GM18508 (cell line): ENCODE results near the gene TMEM151A.
"Not testable (repeated sequence)": the region's sequence is repeated elsewhere in the genome, so short reads cannot be mapped to it uniquely, and the experiment has no call there.

ENCODE experiments used
- ATAC-seq: cut with Tn5 transposase; IDR thresholded peaks from one replicate; pipeline ENCODE4 v1.9.1; 2021; ENCODE audit warnings: moderate number of reproducible peaks; ENCODE audit not compliant: insufficient read depth, unreplicated experiment

The TMEM151A gene

DNA sequence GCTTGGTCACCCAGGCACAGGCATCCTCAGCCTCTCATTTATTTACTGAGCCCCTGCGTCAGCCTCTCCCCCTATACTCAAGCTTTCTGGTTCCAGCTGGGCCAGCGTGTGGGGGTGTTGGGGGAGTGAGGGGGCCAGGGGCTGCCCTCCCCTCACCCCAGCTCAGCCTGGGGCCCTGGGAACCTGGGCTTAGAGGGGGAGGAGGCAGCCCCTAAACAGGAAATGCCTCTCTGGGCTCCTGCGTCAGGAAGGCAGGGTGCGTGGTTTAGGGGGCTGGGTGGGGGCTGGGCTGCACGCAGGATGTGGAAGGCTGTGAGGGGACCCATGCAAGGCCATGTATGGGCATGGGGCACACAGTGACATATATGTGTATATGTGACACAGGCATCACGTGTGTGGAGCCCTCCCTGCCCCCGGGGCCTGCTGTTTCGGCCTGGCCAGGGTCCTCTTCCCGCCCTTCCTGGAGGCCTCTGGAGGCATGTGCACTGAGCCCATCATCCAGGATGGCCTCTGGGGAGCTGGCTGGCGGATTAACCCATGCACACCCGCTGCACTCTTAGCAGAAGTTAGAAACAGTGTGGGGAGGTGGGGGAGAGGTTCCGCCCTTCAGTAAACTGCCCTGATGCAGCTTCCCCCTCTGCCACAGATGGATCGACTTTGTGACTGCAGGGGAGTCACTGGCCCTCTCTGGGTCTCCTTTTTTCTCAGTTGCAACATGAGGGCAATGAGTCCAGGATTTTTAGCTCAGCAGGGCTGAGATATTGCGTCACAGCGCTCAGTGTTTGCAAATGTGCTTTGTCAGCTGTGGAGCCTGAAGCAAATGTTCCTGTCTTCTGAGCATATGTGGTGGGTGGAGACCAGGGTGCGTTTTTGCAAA is 26.3 kb downstream of the TMEM151A start:
- ATAC-seq, result no peak

DNA sequence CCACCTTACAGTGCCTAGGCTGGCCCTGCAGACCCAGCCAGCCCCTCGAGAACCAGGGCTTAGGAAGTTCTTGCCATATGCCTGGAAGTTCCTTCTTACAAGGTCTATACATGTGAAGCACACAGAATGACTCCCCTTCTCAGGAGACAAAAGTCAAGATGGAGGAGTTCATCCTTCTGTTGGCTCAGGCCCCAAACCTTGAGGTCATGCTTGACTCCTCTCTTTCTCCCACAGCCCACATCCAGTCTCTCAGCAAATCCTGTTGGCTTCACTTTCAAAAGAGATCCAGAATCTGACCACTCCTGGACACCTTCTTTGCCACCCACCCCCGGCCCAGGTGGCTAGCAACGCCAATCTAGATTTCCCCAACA is 26.9 kb downstream of the TMEM151A start:
- ATAC-seq, result no peak

DNA sequence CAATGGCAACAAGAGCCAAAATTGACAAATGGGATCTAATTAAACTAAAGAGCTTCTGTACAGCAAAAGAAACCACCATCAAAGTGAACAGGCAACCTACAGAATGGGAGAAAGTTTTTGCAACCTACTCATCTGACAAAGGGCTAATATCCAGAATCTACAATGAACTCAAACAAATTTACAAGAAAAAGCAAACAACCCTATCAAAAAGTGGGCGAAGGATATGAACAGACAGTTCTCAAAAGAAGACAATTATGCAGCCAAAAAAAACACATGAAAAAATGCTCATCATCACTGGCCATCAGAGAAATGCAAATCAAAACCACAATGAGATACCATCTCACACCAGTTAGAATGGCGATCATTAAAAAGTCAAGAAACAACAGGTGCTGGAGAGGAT is 28.6 kb downstream of the TMEM151A start:
- not testable (repeated sequence) for ATAC-seq

DNA sequence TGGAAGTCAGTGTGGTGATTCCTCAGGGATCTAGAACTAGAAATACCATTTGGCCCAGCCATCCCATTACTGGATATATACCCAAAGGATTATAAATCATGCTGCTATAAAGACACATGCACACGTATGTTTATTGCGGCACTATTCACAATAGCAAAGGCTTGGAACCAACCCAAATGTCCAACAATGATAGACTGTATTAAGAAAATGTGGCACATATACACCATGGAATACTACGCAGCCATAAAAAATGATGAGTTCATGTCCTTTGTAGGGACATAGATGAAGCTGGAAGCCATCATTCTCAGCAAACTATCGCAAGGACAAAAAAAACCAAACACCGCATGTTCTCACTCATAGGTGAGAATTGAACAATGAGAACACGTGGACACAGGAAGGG is 29.1 kb downstream of the TMEM151A start:
- ATAC-seq, result not testable (repeated sequence)

DNA sequence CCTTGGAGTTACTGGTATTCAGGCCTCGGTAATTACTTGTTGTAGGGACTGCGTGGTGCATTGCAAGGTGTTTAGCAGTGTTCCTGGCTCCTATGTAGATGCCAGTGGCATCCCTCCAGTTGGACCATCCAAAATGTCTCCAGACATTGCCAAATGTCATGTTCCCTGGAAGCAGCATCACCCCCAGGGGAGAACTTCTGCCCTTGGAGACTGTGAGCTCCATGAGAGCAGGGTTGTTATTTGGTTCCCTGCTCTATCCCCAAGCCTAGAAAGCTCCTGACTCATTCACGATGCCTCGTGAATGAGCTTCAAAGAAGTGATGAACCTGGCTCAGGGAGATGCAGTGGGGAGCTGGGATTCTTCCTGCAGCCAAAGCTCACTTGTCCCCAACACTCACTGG is 29.9 kb downstream of the TMEM151A start:
- ATAC-seq, result no peak

DNA sequence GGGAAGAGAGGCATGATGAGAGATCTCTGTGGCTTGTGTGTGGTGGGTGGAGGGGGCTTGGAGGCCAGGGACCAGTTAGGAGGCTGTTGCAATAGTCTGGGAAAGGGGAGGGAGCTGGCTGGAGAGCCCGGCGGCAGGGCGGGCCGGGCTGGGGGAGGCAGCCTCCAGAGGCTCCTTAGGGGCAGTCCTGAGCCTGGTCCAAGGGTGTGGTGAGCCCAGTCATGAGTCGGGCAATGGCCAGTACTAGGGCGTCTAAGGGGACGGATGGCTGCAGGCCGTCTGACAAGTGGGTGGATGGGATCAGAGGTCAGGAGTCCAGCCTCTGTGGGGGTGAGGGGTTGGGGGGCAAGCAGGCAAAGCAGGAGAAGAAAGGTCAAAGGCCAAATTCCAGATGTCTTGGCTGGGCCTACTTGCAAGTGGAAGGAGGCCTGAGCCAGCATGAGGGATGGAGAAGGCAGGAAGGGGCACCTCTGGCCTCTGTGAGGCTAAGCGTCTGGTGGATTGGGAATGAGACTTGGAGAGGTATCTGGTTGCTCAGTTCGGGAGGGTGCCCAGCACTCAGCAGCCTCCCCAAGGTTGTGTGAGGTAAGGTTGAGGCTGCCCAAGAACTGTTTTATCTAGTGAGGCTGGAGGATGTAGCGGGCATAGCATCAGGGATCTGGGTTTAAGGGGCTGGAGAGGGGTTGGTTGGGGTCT is 31.2 kb downstream of the TMEM151A start:
- ATAC-seq, result no peak

DNA sequence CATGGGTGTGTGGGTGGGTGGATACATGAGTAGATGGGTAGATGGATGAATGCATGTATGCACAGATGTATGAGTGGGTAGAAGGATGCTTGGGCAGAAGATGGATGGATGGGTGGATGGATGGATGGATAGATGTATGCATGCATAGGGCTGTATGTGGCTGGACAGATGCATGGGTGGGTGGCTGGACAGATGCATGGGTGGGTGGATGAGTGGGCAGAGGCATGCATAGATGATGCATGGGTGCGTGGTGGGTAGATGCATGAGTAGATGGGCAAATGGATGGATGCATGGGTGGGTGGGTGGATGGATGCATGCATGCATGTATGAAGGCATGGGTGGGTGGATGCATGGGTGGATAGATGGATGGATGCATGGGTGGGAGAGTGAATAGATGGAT is 32.0 kb downstream of the TMEM151A start:
- ATAC-seq, result no peak

DNA sequence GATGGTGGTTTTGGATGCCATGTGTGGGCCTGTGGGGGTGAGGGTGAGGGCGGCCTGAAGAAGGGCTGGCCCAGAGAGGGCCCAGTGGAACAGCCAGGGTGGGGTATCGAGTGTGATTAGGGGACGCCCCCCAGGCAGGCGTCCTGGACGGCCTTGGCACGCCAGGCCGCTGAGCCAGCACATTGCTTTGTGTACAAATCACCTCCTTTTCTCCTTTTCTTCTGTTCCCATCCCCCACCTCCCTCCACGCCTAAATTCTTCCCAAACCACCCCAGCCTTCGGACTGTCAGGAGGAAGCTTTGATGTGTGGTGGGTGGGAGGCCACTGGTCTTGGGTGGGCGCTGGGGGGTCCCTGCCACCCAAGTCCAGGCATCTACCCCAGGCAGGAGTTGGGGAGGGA is 33.0 kb downstream of the TMEM151A start:
- ATAC-seq, result no peak

DNA sequence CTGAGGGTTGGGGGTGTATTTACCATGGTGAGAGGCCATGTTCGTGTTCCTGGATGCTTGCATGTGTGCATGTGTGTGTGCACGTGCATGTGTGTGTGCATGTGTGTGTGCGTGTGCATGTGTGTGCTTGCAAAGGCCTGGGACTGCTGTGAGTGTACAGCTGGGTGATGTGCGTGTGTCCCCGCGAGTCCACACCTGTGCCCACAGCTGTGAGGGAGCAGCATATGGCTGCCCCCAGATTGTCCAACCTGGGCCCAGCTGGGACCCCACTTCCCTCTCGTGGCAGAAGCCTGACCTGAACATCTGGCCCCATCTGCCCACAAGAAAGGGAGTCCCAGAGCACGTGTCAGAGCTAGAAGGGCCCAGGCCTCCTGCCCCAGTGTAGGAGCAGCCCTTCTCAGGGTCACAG is 33.6 kb downstream of the TMEM151A start:
- ATAC-seq, result no peak

DNA sequence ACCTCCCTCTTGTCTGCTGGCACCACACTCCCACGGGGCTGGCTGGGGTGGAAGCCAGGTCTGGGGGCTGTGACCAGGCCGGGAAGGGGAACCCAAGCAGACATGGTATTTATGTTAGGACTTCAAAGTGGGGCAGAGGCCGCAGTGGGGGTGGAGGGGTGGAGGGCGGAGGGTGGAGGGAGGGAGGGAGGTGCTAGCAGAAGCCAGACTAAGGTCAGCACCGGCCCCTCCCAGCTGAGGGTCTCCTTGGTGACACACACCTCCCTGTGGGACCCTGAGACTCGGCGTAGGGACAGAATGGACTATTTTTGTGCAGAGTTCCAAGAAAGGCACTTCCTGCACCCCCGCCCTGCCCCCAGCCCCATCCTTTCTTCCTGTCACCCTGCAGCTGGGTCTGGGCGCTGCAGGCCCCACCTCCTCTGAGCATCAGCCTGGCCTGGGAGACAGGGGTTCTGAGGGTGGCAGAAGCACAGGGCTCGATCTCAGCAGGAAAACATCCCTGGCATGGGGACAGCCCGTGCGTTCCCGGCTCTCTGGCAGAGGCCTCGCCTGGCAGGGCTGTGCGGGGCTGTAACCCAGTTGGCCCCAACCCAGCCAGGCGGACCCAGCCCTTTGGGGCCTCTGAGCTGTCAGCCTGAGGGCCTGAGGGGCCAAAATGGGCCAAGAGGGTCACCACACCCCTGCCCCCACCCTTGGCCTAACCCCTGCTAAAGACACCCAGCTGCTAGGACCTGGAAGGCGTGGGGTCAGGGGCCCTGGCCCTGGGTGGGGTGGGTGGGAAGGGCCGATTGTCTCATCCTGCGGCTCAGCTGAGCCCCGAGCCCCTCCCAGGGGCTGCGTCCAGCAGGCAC is 34.8 kb downstream of the TMEM151A start:
- no peak for ATAC-seq

DNA sequence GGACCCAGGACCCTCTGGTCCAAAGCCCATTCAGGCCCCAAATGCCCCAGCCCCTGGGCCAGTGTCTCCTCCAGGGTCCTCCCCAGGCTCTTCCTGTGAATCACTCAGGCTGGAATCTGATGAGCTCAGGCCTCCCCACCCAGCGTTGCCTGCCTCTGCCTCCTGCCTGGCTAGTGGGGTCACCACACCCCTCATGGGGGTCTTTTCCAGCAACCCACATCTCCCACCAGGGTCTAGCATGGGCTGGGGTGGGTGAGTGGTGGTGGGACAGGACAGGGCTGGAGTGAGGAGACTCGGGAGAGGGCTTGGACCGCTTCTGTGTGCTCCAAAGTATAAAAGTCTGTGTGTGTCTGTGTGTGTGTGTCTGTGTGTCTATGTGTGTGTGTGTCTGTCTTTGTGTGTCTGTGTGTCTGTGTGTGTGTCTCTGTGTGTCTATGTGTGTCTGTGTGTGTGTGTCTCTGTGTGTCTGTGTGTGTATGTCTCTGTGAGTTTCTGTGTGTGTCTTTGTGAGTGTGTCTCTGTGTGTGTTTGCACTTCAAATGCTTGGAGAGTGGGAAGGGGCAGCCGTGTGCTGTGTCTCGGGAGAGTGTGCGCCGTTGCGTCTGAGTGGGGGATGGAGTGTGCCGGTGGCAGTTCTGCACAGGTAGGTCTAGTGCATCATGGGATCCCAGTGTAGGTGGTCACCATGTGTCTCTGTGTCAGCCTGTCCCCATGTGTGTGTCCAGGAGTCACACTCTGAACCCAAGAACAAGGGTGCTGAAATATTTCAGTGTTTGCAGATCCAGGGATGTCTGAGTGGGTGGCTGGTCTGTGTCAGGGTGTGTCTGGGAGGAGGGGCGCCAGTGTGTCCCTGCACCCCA is 35.7 kb downstream of the TMEM151A start:
- no peak for ATAC-seq

DNA sequence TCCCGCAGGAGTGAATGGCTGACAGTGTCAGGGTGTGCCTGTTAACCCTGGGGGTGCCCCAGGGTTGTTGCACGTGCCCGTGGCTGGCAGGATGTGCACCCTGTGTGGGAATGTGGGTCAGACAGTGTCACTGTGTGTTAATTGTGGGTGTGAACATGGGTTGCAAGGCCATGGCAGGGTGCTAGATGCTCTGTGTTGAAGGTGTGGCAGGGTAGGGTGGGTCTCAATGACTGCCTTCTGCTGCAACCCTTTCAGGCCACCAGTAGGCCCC is 36.3 kb downstream of the TMEM151A start:
- ATAC-seq, result no peak

DNA sequence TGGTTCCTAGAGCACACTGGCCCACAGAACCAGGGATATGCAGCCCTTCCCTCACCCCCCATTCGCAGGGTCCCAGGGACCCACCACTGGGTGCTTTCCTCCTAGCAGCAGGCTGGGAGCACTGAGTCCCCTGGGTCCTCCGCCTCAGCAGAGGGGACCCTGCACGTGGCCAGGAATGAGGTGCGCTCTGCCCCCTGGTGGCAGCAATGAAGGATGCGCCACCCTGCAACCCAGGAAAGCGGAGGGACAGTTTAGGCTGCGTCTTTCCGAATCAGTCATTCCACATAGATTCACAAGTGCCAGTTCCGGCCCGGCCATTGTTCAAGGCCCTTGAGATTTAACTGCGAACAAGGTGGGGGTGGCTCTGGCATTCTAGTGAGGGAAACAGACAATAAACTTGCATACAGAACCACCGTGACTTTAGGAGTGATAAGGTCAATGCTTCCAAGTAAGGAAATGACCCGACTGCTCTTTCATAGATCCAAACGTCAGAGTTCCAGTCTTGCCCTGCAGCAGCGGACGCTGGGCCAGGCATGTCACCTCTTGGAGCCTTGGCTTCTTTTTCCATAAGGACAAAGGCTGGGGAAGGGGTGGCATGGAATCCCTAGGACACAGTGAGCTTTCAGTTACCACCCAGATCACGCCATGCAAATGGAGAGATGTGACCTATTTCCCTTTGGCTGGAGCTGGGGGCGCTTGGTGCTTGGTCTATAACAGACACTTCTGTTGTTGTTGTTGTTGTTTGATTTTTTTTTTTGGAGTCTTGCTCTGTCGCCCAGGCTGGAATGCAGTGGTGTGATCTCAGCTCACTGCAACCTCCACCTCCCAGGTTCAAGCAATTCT is 36.8 kb downstream of the TMEM151A start:
- ATAC-seq, result no peak

DNA sequence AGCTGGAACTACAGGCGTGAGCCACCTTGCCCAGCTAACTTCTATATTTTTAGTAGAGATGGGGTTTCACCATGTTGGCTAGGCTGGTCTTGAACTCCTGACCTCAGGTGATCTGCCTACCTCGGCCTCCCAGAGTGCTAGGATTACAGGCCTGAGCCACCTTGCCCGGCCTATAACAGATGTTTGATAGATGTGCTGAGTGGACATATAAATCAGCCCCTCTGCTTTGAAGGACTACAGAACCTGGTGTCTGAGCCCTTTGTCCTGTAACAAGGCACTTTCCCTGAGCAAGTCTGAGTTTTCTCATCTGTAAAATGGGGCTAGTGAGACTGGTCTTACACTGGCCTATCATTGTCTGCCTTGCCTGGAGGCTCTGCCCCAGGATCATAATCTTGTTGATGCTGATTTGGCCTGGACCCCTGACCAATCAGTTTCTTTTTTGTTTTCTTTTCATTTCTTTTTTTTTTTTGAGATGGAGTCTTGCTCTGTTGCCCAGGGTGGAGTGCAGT is 37.5 kb downstream of the TMEM151A start:
- ATAC-seq, result no peak

DNA sequence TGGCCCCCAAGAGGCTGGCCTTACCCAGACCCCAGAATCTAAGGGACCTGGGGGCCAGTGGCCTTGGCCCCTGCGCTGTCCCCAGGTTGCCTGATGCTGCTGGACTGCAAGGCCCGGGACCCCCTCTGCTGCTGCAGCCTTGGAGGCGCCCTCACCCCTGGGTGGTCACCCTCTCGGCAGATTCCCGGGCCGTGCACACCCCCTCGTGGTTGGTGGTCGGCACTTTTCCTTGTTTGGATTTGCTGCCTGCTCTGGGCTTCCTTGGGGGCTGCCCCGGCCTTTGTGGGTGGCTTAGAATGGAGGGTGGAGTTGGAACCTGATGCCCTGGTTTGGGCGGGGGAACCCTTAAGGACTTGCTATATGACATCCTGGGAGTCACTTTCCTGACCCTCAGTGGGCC is 39.2 kb downstream of the TMEM151A start:
- no peak for ATAC-seq

DNA sequence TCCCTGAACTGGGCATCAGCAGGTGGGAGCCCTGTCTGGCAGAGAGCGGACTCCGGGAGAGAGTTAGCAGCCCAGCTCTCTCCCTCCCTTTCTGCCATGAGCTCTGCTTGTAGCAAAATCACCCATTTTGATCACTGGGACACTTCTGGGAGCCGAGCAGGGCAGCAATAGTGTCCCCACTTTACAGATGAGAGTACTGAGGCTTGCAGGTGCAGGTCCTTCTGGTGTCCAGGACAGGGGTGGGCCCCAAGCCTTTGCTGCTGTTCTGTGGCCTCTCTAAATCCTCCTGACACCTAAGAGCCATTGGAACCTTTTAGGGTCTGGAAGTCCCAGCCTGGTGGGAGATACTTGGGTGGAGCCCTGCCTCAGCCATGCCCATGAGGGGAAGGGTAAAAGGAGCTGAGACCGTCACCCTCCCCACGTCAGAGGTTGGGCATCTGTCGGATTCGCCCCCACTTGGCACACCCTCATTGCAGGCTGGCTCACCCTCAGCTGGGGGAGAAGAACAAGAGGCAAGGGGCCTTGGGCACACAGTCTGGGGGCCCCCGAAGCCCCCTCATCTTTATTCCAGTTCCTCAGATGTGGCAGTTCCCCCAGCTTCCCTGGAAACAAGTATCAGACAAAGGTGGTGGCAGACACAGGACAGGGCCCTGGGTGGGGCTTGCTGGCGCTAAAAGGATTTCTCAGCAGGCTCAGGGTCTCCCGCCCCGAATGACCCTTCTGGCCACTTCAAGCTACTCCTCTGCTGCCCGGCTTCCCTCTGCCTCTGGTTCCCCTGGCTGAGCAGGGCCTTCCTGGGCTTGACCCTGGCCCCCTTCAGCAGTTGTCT is 40.1 kb downstream of the TMEM151A start:
- no peak for ATAC-seq

DNA sequence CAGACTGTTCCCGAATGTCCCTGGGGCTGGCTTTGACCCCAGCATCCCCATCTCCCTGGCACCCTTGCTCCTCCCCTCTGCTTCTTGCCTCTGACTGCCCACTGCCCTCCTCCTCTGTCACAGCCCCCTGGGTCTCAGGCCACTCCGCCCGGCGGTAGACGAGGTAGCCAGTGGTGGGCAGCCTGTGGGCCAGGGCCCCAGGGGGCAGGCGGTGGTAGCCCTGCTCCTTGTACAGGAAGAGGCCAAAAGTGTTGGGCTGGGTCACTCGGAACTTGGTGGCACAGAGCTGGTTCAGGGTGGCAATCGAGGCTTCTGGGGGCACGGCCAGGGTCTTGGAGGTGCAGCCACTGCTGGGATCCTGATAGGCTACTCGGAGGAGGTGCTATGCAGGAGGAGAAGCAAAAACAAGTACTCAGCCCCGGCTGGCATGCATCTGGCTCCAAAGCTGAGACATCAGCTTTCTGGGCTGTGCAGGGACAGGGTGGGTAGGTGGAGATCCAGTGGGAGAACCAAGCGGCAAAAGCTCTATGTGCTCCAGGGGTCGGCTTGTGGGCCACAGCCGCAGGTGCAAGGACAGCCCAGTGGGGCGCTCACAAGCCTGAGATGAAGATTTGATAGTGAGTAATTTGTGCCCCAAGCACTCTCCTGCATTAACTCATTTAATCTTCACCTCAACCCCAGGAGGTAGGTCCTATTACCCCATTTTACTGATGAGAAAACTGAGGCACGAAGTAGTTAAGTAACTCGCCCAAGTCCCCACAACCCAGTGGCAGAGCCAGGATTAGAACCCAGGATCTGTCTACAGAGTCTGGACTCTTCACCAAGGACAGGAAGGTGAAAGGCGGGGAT is 40.9 kb downstream of the TMEM151A start:
- no peak for ATAC-seq
